RWPE2 (cell line): Measurements from ENCODE around the gene SEL1L3.

Experiments used
- ATAC-seq: fragments of 200-7000 bp; cut with Tn5 transposase; 3 replicates; pipeline ENCODE4 v1.9.1; 2021; ENCODE audit warnings: low read depth
- DNase-seq: peaks from one replicate; pipeline ENCODE4 v3.0.0-alpha.2; 2020; ENCODE audit warnings: low spot score
- H3K27ac ChIP-seq: fragments of 450-650 bp; 2 replicates; pipeline ENCODE4 v1.5.1; 2017; ENCODE audit warnings: mild to moderate bottlenecking; ENCODE audit not compliant: poor library complexity, severe bottlenecking
- H3K27me3 ChIP-seq: fragments of 250-450 bp; sonication (Bioruptor Pico); 2 replicates; pipeline ENCODE4 v1.5.1; 2021; ENCODE audit warnings: mild to moderate bottlenecking, moderate library complexity; ENCODE audit not compliant: insufficient read depth, poor library complexity, severe bottlenecking
- H3K36me3 ChIP-seq: fragments of 250-450 bp; sonication (Bioruptor Pico); 2 replicates; pipeline ENCODE4 v1.5.1; 2020; ENCODE audit warnings: low read depth, mild to moderate bottlenecking, moderate library complexity
- H3K4me1 ChIP-seq: fragments of 250-450 bp; sonication (Bioruptor Pico); 2 replicates; pipeline ENCODE4 v1.5.1; 2021; ENCODE audit warnings: mild to moderate bottlenecking, moderate library complexity; ENCODE audit not compliant: insufficient read depth, poor library complexity, severe bottlenecking
- H3K4me3 ChIP-seq: fragments of 250-450 bp; sonication (Bioruptor Pico); 2 replicates; pipeline ENCODE4 v1.5.1; 2021; ENCODE audit warnings: mild to moderate bottlenecking, moderate library complexity; ENCODE audit not compliant: severe bottlenecking
- H3K9me3 ChIP-seq: fragments of 250-450 bp; sonication (Bioruptor Pico); 2 replicates; pipeline ENCODE4 v1.5.1; 2021; ENCODE audit warnings: mild to moderate bottlenecking, moderate library complexity; ENCODE audit not compliant: severe bottlenecking
- CTCF ChIP-seq: fragments of 450-650 bp; IDR thresholded peaks from one replicate; pipeline ENCODE4 v1.5.1; 2017; ENCODE audit warnings: mild to moderate bottlenecking, moderate library complexity; ENCODE audit not compliant: poor library complexity, severe bottlenecking

The SEL1L3 gene

GRCh38 chr4:25892796-25893195 lies 30.0 kb upstream of the SEL1L3 start:
- TF ChIP-seq CTCF: no peak
- no peak for ATAC-seq
- Histone ChIP-seq H3K4me3 (no peak overlapping the region), H3K27ac (no peak overlapping the region), H3K9me3 (no peaks in the 10 kb centered on the region), H3K27me3 (no peaks in the 10 kb centered on the region), H3K36me3 (no peaks in the 10 kb centered on the region), H3K4me1 (no peaks in the 10 kb centered on the region)
- no peak for DNase-seq

DNA sequence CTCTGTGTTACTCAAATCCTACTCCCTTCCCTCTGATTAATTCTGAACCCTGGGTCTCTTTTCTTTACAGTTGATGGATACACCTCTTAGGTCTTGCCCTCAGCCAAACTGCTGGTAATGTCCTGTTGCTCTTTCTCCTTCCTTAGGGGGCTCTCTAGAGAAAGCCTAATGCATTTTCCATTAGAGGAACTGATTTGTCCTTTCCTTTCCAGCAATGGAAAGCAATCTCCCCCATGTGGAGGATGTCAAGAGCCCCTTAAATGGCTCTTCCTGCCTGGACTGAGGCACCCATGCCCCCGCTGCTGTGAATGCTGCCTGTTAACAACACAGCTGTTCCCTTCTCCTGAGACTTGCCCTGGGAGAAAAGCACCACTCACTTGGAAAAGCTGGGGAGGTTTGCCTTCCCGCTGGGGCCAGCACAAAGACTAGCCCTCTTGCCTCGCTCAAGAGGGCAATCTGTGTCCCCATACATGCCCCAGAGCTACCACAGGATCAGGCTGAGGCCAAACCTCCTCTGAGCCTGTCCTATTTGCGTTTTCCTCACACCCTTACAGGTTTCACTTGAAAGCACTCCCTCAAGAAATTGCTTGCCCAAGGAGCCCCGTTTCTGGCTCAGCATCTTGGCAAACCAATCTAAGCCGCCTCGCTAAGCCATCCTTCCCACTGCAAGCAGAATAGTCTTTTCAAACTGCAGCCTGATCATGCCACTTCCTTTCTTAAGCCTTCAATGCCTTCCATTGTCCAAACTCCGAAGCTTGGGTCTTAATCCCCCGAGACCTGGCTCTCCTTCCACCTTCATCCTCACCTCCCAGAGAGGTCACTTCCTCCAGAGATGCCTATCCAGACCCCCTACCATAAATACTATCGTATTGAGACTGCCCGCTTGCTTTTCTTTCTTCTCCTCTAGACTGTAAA lies 28.0 kb upstream of the SEL1L3 start:
- no peak overlapping the region for H3K4me3 ChIP-seq
- H3K4me1 ChIP-seq: no peaks in the 10 kb centered on the region
- H3K9me3 ChIP-seq: no peaks in the 10 kb centered on the region
- no peaks in the 10 kb centered on the region for H3K36me3 ChIP-seq
- no peak for TF ChIP-seq CTCF
- ATAC-seq (no peak), DNase-seq (no peak)
- H3K27me3 ChIP-seq: no peaks in the 10 kb centered on the region
- H3K27ac ChIP-seq: no peak overlapping the region

DNA sequence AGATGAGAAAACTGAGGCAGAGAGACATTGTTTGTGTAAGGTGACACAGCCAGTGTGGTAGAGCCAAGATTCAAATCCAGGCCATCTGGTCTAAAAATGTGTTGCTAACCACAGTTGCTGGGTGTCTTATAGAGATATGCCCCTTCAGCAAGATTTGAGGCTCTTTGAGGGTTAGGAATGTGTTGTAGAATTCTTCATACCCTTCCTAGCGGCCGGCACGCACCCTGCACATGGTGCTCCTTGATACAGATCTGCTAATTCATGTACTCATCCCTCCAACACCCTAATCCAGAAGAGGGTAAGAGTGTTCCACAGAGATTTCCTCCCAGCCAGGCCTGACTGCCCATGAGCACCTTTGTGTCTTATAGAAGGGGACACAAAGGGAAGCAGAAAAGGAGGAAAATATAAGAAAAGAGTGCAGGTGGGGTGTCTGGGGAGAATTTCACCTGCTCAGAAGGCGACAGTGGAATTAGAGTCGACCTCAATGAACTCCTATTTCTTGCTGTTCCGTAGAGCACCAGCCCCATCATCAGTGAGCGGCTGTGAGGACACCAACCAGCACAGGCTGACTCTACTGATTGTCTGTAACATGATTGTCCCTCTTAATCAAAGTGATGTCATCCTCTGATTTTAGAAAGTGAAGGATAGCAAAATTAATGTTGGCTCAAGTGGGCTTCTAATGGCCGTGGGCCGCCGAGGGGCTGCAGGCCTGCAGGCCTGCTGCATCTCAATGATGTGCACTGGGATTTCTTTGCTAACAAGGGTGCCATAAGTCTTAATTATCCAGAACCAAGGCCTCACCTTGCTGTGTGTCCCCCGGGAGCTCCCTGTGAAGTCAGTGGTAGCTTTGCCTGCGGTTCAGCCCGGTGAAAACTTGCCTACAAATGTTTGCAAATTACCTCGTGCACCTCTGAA lies 27.1 kb upstream of the SEL1L3 start:
- TF ChIP-seq CTCF: no peak
- Histone ChIP-seq H3K4me3 (no peak overlapping the region), H3K36me3 (no peaks in the 10 kb centered on the region), H3K27me3 (no peaks in the 10 kb centered on the region), H3K9me3 (no peaks in the 10 kb centered on the region), H3K27ac (no peak overlapping the region), H3K4me1 (peaks cover under 1% of the 10 kb centered on the region)
- ATAC-seq: no peak
- DNase-seq: no peak

DNA sequence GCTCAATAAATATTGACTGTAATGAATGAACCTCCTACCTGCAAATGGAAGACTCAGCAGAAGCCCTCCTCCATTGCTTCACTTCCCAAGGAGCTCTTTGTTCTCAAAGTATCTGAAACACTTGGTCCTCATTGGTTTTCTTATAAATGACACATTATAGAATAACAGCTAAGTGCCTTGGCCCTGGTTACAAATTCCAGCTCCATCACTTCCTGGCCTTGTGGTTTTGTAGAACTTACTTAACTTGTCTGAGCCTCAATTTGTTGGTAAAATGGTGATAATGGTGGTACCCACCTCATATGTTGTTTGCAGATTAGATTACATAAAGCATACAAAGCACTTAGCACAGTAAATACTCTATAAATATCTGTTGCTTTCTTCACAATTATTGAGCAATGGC lies 26.0 kb upstream of the SEL1L3 start:
- no peak overlapping the region for H3K27ac ChIP-seq
- no peak overlapping the region for H3K4me3 ChIP-seq
- H3K27me3 ChIP-seq: no peaks in the 10 kb centered on the region
- DNase-seq (no peak), ATAC-seq (no peak)
- no peaks in the 10 kb centered on the region for H3K36me3 ChIP-seq
- no peak for TF ChIP-seq CTCF
- peaks cover 7% of the 10 kb centered on the region for H3K4me1 ChIP-seq
- H3K9me3 ChIP-seq: no peaks in the 10 kb centered on the region
